HG03521 (cell line): ENCODE measurements around the gene MAPK1IP1L.
"Not testable (repeated sequence)": the region's sequence is repeated elsewhere in the genome, so short reads cannot be mapped to it uniquely, and the experiment has no call there.

Experiments
- ATAC-seq: cut with Tn5 transposase; IDR thresholded peaks from one replicate; pipeline ENCODE4 v1.9.1; 2021; ENCODE audit warnings: mild to moderate bottlenecking, moderate library complexity; ENCODE audit not compliant: unreplicated experiment

The MAPK1IP1L gene

GRCh38 chr14:55051423-55052268 is at the start of gene MAPK1IP1L:
MAPK1IP1L (plus strand) TSS chr14:55051647; CDS start chr14:55061684, 10,037 bp downstream.
- peak; percentile 93 for ATAC-seq

DNA sequence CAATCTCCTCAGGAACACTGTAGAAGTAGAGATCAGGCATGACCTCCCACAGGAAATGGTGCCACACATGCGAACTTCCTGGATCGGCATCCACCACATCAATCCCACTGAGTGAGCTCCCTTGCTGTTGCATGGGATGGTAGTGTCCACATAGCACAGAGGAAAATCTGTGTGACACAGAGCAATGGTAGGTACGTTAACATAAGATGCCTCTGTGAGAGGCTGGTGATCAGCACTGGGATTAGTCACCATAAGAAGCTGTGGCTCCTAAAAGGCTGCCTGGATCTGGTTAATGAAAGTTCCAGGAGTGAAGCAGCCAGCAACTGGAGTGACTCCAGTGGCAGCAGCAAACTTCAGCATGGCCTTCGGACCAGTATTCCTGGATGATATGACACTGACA is 46.4 kb upstream of the MAPK1IP1L start:
- no peak for ATAC-seq

GRCh38 chr14:55015006-55015405 is 36.4 kb upstream of the MAPK1IP1L start:
- no peak for ATAC-seq

DNA sequence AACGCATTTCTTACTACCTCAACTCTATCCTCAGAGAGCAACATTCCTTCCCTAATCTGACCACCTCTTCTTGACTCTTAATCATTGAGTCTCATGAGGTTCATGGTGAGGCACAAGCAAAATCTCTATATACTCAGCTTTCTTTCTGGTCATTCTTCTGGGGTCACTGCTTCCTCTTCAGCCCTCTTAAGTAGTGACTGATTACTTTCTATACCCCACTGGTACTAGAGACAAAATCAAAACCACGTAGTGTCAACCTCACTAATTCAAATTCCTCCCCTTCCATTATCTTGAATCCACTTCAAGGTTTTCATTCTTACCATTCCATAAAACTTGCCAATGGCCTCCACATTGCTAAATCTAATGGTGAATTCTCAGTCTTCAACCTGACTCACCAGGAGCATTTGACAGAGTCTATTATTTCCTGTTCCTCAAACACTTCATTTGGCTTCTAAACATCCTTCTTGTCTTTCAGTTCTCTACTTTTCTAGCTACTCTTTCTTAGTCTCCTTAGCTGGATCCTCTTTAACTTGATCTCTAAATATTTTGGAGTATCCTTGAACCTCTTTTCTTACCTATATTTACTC is 31.4 kb upstream of the MAPK1IP1L start:
- no peak for ATAC-seq

- not testable (repeated sequence) for ATAC-seq
These were observed 27.1 kb upstream of the MAPK1IP1L start for GRCh38 chr14:55024365-55024764.

DNA sequence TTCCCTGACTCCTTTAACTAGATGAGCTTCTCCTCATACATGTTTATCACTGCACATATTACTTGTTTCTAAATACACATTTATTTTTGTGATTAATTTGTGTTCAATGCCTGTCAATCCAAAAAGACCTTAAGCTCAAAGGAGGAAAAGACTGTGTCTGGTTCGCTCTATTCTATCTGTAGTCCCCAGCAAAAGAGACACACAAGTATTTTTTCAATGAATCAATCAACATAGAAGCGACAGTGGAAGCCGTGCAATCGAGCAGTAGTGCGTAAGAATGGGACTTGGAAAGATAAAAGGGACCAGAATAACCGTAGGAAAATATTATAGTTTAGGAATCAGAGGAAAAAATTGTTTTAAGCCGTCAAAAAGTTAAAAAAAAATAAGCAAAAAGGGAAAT is 25.5 kb upstream of the MAPK1IP1L start:
- no peak for ATAC-seq

GRCh38 chr14:55026441-55026792 is 25.0 kb upstream of the MAPK1IP1L start:
- no peak for ATAC-seq

- ATAC-seq: peak; percentile 93
These were observed 24.5 kb upstream of the MAPK1IP1L start, which contains the start of the genes SOCS4 and WDHD1 for GRCh38 chr14:55026793-55027561. SOCS4 (plus strand) TSS chr14:55027236; CDS start chr14:55043042, 15,806 bp downstream. WDHD1 (minus strand) TSS chr14:55027099; CDS start chr14:55026787, 312 bp downstream.

GRCh38 chr14:55028066-55028465 is 23.4 kb upstream of the MAPK1IP1L start:
- no peak for ATAC-seq

GRCh38 chr14:55028476-55028875 is 23.0 kb upstream of the MAPK1IP1L start:
- ATAC-seq: no peak

DNA sequence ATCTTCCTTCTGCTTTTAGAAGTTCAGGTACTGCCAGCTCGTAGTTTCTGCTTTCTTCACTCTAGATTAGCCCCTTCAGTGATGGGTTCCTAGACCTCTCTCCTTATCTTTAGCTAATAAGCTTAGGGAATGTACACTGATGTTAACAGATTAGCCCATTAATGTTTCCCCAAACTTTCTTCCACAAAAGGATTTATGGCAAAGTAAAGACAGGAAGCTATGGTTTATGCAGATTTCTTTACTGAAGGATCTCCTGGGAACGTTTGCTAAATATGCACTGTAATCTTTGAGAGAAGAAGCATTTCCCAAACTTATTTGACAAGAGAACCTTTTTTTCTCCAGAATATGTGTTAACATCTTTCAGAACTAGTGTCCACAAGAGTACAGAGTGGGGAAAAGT is 20.3 kb upstream of the MAPK1IP1L start:
- ATAC-seq: no peak

DNA sequence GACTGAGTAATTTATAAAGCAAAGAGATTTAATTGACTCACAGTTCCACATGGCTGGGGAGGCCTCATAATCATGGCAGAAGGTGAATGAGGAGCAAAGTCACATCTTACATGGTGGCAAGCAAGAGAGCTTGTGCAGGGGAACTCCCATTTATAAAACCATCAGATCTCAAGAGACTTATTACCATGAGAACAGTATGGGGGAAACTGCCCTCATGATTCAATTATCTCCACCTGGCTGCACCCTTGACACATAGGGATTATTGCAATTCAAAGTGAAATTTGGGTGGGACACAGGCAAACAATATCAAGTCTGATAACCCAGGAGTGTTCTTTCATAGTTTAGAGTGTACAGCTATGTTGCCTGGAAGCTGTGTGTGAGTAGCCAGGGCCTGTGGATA is 13.5 kb upstream of the MAPK1IP1L start:
- not testable (repeated sequence) for ATAC-seq

- ATAC-seq: no peak
These were observed 12.7 kb upstream of the MAPK1IP1L start for GRCh38 chr14:55038708-55039107.

DNA sequence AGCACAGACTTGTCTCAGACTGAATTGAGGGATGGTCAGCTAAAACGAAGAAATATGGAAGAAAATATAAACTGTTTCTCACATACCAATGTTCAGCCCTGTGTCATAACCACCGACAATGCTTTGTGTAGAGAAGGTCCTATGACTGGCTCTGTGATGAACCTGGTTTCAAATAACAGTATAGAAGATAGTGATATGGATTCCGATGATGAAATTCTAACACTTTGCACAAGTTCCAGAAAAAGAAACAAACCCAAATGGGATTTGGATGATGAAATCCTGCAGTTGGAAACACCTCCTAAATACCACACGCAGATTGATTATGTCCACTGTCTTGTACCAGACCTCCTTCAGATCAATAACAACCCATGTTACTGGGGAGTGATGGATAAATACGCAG is 7.9 kb upstream of the MAPK1IP1L start:
- ATAC-seq: no peak

DNA sequence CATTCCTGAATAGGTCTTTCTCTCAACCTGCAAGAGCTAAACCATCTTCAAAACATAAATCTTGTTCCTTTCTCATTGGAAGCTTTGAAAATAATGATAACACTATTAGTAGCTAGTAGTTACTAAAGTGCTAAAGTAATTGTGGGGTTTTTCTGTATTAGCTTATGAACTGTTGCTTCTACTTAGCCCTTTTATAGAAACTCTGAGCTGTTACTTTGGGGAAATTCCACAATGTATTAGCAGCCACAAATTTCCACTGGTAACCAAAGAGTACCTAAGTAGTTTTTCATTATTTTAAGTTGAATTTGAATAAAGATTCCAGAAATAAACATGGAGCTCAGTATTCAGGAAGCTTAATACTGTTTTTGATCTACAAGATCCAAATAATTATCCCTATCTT is 6.4 kb upstream of the MAPK1IP1L start:
- ATAC-seq: no peak

DNA sequence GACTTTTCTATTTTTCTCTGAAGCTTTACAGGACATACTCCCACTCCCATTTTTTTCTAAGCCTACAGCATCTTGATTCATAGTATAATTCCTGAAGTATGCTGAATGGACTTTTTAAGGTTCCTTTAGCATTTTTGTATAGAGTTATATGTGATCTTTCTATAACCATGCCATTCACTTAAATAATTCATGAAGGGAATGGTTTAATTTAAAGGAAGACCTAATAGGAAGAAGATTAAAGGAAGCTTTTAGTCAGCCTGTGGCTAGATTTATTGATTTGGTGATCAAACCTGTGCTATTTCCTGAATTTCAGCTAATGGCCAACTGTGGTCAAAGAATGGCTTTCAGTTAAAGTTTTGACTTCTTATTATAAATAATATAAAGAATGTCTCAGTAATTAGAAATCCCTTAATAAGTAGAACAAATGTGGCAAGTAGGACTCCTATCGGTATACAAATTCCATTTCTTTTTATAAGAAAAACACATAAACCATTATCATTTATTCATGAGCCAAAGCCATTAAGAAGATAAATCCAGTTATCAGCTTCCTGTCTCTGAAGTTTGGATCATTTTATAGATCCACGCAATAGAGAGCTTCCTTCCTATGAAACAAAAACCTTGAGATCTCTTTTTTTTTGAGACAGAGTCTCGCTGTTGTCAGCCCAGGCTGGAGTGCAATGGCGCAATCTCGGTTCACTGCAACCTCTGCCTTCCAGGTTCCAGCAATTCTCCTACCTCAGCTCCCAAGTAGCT is 4.0 kb upstream of the MAPK1IP1L start:
- ATAC-seq: no peak

GRCh38 chr14:55048900-55049436 is 2.5 kb upstream of the MAPK1IP1L start:
- no peak for ATAC-seq

DNA sequence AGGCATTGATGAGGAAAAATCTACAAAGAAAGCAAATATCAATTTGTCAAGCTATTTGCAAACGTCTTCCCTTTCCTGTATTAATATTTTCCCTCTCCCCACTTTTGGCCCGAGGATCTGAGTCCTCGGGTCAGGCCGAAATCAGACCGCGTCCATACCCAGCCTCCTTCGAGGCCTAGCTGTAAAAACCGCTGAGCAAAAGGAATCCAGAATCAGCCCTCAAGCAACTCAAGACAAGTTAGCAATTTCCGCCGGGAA is 353 bp upstream of the MAPK1IP1L start:
- ATAC-seq: peak; percentile 19

- no peak for ATAC-seq
These were observed 953 bp downstream of the MAPK1IP1L start for GRCh38 chr14:55052269-55052930.

DNA sequence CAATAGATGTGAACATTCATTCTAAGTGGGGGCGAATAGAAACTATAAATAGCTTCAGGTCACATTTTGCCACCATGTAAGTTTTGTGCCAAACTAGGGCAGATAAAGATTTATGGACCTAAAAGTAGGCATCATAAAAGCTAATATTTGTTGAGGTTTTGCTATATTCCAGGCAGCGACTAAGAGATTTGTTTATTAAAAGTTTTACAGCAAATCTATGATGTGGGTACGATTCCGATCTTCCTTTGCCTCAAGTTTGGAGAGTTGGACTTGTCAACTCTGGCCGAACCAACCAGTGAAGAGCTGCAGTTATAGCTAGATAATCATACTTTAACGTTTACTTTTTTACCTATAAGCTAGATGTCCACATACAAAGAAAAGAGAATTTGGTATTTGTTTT is 1.6 kb downstream of the MAPK1IP1L start:
- no peak for ATAC-seq
